Endometrium (tissue), 2 donors: Measurements from ENCODE around the gene LARGE1.
A peak's percentile ranks its signal among the peaks of the same experiment; 100 is the strongest.

Experiments used
- FAIRE-seq: peaks from 2 replicates; lab custom pipeline; 2012; peaks lifted over from hg19 to GRCh38; lab: Jason Lieb, UNC
- donor health status: control.
- donor health status: control.

The LARGE1 gene

DNA sequence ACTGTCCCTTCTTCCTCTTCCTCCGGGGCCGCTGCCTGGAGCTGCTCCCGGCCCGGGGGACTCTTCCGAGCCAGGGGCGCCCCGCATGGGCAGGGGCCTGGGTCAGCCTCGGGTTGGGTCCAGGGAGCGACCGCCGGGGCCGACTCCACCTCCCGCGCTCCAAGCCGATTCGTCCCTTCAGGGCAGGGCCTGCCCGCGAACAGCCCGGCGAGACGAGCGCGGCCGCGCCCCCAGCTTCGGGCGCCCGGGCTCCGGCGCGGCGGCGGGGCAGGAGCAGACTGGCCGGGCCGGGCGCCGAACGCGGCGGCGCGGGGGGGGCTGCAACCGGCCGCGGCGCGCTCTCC lies at the start of gene LARGE1:
TSS of gene LARGE1 (minus strand) at position 280 of the 344 bp plus-strand sequence.
- FAIRE-seq: no peak

GRCh38 chr22:33969045-33969444 lies 48.8 kb upstream of the LARGE1 start:
- no peak for FAIRE-seq

DNA sequence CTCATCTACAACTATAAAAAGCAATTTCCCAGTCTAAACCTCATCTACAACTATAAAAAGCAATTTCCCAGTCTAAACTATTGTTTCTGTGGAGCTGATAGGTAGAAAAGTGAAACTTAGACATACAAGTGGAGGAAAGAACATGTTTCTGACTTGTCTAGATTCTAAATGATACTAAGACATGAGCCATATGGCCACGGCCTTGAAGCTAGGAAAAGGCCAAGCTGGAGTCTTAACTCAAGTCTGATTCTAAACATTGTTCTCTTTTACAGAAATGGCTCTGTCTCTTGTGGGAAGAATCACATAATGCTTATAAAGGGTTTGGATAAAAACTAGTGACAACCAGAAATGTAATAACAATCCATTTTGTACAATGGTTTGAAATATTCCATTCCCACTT lies 43.8 kb upstream of the LARGE1 start:
- FAIRE-seq: no peak

GRCh38 chr22:33962409-33962808 lies 42.1 kb upstream of the LARGE1 start:
- no peak for FAIRE-seq

- FAIRE-seq: no peak
Measured at GRCh38 chr22:33958741-33959140, 38.5 kb upstream of the LARGE1 start.

GRCh38 chr22:33957086-33957485 lies 36.8 kb upstream of the LARGE1 start:
- no peak for FAIRE-seq

- no peak for FAIRE-seq
Measured at GRCh38 chr22:33952776-33953175, 32.5 kb upstream of the LARGE1 start.

- FAIRE-seq: no peak
Measured at GRCh38 chr22:33940741-33941140, 20.5 kb upstream of the LARGE1 start.

DNA sequence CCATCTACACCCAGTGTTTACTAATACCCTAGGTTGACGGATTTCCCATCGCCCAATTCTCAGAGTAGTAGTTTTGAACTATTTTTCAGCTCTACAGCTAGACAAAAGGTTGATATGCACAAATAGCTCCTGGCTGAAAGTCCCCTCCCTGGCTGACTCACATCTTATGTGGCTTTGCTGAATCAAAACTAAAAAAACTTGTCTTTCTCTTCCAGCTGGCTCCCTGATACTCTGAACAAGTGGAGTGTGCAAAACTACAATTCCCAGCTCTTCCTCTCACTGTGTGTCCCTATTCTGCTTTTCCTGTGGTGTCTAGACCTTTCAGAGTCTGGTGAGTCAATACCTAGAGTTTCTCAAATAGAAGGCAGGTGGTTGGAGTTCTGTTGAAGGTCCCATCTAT lies 12.7 kb upstream of the LARGE1 start:
- FAIRE-seq: no peak

GRCh38 chr22:33931406-33931805 lies 11.1 kb upstream of the LARGE1 start:
- no peak for FAIRE-seq

DNA sequence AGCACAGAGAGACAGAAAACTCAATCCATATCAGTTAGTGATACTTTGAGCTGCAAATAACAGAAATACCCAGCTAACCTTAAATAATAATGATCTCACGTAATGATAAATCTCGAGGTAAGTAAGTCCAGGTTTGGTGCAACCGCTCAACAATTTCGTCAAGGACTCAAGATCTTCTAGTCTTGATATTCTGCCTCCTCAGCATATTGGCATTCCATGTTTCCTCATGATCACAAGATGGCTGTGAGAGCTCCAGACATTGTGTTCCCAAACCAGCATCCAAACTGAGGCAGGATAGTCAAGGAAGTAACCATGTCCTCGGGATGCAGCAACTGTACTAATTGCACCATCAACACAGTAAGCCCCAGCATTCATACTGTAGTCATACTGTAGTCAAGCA lies 7.5 kb upstream of the LARGE1 start:
- no peak for FAIRE-seq

- FAIRE-seq: no peak
Measured at GRCh38 chr22:33925194-33925593, 4.9 kb upstream of the LARGE1 start.

GRCh38 chr22:33923660-33924246 lies 3.5 kb upstream of the LARGE1 start:
- FAIRE-seq: peak; percentile 76

- no peak for FAIRE-seq
Measured at GRCh38 chr22:33923033-33923432, 2.8 kb upstream of the LARGE1 start.

GRCh38 chr22:33922349-33922681 lies 2.0 kb upstream of the LARGE1 start:
- FAIRE-seq: no peak

GRCh38 chr22:33921525-33922348 lies 1.5 kb upstream of the LARGE1 start:
- no peak for FAIRE-seq

GRCh38 chr22:33920927-33921524 lies 750 bp upstream of the LARGE1 start:
- FAIRE-seq: no peak

GRCh38 chr22:33919391-33920196 lies 682 bp downstream of the LARGE1 start:
- no peak for FAIRE-seq

DNA sequence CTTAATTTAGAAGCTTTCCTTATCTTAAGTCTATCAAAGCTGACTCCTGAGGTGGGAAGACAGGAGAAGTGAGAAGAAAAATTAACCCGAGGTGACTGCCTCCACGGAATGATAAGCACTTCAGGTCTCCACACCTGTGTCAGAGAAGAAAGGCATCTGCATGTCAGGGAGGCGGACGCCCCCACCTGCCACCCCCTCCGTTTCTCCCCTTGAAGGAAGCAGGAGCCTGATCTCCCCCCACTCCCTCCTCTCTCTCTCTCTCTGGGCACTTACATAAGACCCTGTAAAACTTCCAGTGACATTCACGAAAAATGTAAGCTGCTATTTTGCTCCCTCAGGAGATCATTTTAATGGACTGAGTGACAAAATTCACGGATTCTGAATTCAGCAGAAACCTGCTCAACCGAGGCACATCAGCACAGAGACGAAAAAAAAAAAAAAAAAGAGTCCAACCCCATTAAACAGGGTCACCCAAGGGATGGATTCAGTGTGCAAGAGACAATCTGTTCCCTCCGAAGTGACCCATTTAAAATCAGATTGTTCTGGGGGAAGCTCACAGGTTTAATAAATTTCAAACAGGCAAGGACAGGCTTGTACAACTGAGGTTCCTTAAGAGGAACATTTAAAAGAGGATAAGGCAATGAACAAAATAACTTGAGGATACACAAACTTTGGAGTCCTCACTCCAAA lies 1.5 kb downstream of the LARGE1 start:
- FAIRE-seq: no peak

DNA sequence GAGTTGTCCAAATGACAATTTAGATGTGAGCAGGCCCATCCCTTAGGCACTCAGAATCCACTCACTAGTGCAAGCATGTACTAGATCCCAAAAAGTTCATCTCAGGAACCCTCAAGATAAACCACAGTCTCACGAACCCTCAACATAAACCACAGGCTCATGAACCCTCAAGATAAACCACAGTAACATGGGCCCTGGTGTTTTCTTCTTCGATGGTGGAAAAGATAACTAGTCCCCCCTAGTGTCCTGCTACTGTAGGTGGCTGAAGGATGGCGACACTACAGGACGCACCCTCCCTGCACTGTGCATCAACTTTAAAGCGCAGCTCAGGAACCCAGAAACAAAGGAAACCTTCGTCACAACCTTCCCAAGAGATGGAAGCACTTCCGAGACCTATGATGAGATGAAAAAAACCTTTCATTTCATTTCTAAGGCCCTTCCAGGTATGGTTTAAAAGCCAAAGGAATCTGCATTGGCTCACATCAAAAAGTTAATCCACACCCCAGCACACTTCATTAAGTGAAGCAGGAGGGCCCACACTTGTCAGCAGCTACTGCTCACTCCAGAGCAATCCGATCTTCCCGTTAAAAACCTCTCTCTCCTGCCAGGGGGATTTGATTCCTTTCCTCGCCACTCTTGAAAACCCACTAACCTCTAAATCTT lies 2.4 kb downstream of the LARGE1 start:
- FAIRE-seq: no peak

- FAIRE-seq: no peak
Measured at GRCh38 chr22:33914699-33915098, 5.6 kb downstream of the LARGE1 start.

GRCh38 chr22:33914131-33914530 lies 6.1 kb downstream of the LARGE1 start:
- FAIRE-seq: no peak
